Keratinocyte (primary cell): ENCODE measurements around the gene FRY. TPM values are rescaled to one million over a fixed set of nuclear protein-coding genes. Genes with fewer than 3 reads are reported as not detected.

Source experiments
- DNase-seq: peaks from one replicate; pipeline ENCODE4 v3.0.0-alpha.2; 2011; ENCODE audit warnings: low read depth, missing footprints, low spot score
- FAIRE-seq: peaks from 2 replicates; lab custom pipeline; 2011; peaks lifted over from hg19 to GRCh38; lab: Jason Lieb, UNC
- H2AFZ ChIP-seq: 2 replicates; pipeline ENCODE4 v1.6.0; 2012; ENCODE audit warnings: low read length, control low read depth, inconsistent platforms; ENCODE audit not compliant: control insufficient read depth
- H3K27ac ChIP-seq: 2 replicates; pipeline ENCODE4 v1.5.1; 2011; ENCODE audit warnings: low read length; ENCODE audit not compliant: control insufficient read depth, insufficient read depth
- H3K27me3 ChIP-seq: 3 replicates; pipeline ENCODE4 v1.6.0; 2011; ENCODE audit warnings: low read length; ENCODE audit not compliant: control insufficient read depth, insufficient read depth; ENCODE audit errors: extremely low read depth
- H3K36me3 ChIP-seq, 2 experiments: 2 replicates in 1 of 2; 3 replicates in 1 of 2; pipeline ENCODE4 v1.5.1; 2011; ENCODE audit warnings: low read length in 2 of 2, mild to moderate bottlenecking in 1 of 2; ENCODE audit not compliant: control insufficient read depth in 2 of 2, insufficient read depth in 2 of 2; ENCODE audit errors: extremely low read depth in 1 of 2
- H3K4me1 ChIP-seq: 3 replicates; pipeline ENCODE4 v1.5.1; 2011; ENCODE audit warnings: low read length; ENCODE audit not compliant: control insufficient read depth, insufficient read depth; ENCODE audit errors: extremely low read depth
- H3K4me2 ChIP-seq: 3 replicates; pipeline ENCODE4 v1.6.0; 2011; ENCODE audit warnings: low read depth, low read length; ENCODE audit not compliant: control insufficient read depth, insufficient read depth; ENCODE audit errors: extremely low read depth
- H3K4me3 ChIP-seq, 3 experiments: fragments of 200-600 bp in 1 of 3; sonication (generic) in 1 of 3; 2 replicates in 2 of 3; 3 replicates in 1 of 3; pipeline ENCODE4 v1.5.1; 2011 to 2016; ENCODE audit warnings: low read length in 3 of 3, mild to moderate bottlenecking in 3 of 3, control low read depth in 2 of 3, inconsistent platforms in 1 of 3, low read depth in 1 of 3, mixed read lengths in 1 of 3, mixed run types in 1 of 3, moderate library complexity in 1 of 3; ENCODE audit not compliant: control insufficient read depth in 2 of 3, insufficient read depth in 2 of 3; ENCODE audit errors: extremely low read depth in 1 of 3
- H3K79me2 ChIP-seq: 2 replicates; pipeline ENCODE4 v1.6.0; 2012; ENCODE audit warnings: low read length; ENCODE audit not compliant: control insufficient read depth, insufficient read depth
- H3K9ac ChIP-seq: 3 replicates; pipeline ENCODE4 v1.6.0; 2011; ENCODE audit warnings: low read length; ENCODE audit not compliant: control insufficient read depth, insufficient read depth; ENCODE audit errors: extremely low read depth
- H3K9me1 ChIP-seq: 3 replicates; pipeline ENCODE4 v1.6.0; 2011; ENCODE audit warnings: low read length; ENCODE audit not compliant: control insufficient read depth, insufficient read depth; ENCODE audit errors: extremely low read depth
- H3K9me3 ChIP-seq: 2 replicates; pipeline ENCODE4 v1.5.1; 2012; ENCODE audit warnings: low read depth, low read length; ENCODE audit not compliant: control insufficient read depth
- H4K20me1 ChIP-seq: 3 replicates; pipeline ENCODE4 v1.6.0; 2011; ENCODE audit warnings: low read length; ENCODE audit not compliant: control insufficient read depth, insufficient read depth; ENCODE audit errors: extremely low read depth
- CTCF ChIP-seq, 3 experiments: IDR thresholded peaks in 1 of 3; conservative IDR thresholded peaks in 1 of 3; optimal IDR thresholded peaks in 1 of 3; 2 replicates in 2 of 3; 3 replicates in 1 of 3; pipeline versions ENCODE3 to v1.5.1; 2011; ENCODE audit warnings: low read length in 3 of 3, mild to moderate bottlenecking in 3 of 3, moderate library complexity in 2 of 3, control low read depth in 1 of 3, inconsistent platforms in 1 of 3; ENCODE audit not compliant: insufficient read depth in 2 of 3; ENCODE audit errors: extremely low read depth in 1 of 3
- EZH2 ChIP-seq: IDR thresholded peaks from one replicate; pipeline ENCODE4 v1.6.1; 2012; ENCODE audit warnings: inconsistent platforms, mild to moderate bottlenecking, low read length, moderate library complexity
- dilution Hi-C: fragments of 300-500 bp; cut with MboI; formaldehyde crosslinking; loops from one replicate; pipeline ENCODE4 v1.7.0; 2020; ENCODE audit warnings: low sequenced_read_pairs; ENCODE audit not compliant: extremely low pct_ligation_motif_present
- polyA plus RNA-seq, 5 experiments: library from polyadenylated mRNA; depleted of rRNA in 3 of 5; stranded (reverse) in 3 of 5; stranded (forward) in 1 of 5; unstranded in 1 of 5; fragments of >200 nt; gene quantifications; 1 replicate in 1 of 5; 2 replicates in 3 of 5; 3 replicates in 1 of 5; pipeline versions ENCODE4 v1.2.1 to v1.2.3, GENCODE V29; 2011 to 2012; ENCODE audit warnings: missing spikeins in 2 of 5, low read depth in 1 of 5, low replicate concordance in 1 of 5

The FRY gene
- polyA plus RNA-seq, 1 donor (not counting 4 experiments of a cell fraction or from before 2014, with no cell fraction given), result 0.80 TPM

- dilution Hi-C loops, result no loop called here
- no peaks in the 10 kb centered on the region for H3K4me1 ChIP-seq
- no peaks in the 10 kb centered on the region for H3K9me1 ChIP-seq
- FAIRE-seq, result no peak
- no peaks in the 10 kb centered on the region for H3K27me3 ChIP-seq
- no peak for TF ChIP-seq CTCF (optimal IDR thresholded peaks at IDR 0.05 in 1 of 3, IDR thresholded peaks at IDR 0.05 in 1 of 3, conservative IDR thresholded peaks at IDR 0.05 in 1 of 3; ENCODE audit: extremely low read depth in 1 of 3, insufficient read depth in 2 of 3, low read length in 3 of 3)
- no peak for TF ChIP-seq EZH2
- H3K9me3 ChIP-seq, result no peaks in the 10 kb centered on the region
- H3K36me3 ChIP-seq, result no peaks in the 10 kb centered on the region
- no peak overlapping the region for H2AFZ ChIP-seq
- no peaks in the 10 kb centered on the region for H4K20me1 ChIP-seq
- no peak overlapping the region for H3K27ac ChIP-seq
- DNase-seq, result no peak
- H3K9ac ChIP-seq, result no peak overlapping the region
- no peak overlapping the region for H3K4me3 ChIP-seq
- H3K79me2 ChIP-seq, result no peaks in the 10 kb centered on the region
- no peak overlapping the region for H3K4me2 ChIP-seq
Measured at GRCh38 chr13:32067149-32067961, 35.8 kb downstream of the FRY start.

GRCh38 chr13:32068255-32068654 is 36.7 kb downstream of the FRY start:
- Histone ChIP-seq H3K9me1 (no peaks in the 10 kb centered on the region), H3K79me2 (no peaks in the 10 kb centered on the region), H3K27ac (no peak overlapping the region), H3K27me3 (no peaks in the 10 kb centered on the region), H3K36me3 (no peaks in the 10 kb centered on the region), H3K4me1 (no peaks in the 10 kb centered on the region), H4K20me1 (no peaks in the 10 kb centered on the region), H3K9ac (no peak overlapping the region), H2AFZ (no peak overlapping the region), H3K9me3 (no peaks in the 10 kb centered on the region), H3K4me3 (no peak overlapping the region), H3K4me2 (no peak overlapping the region)
- DNase-seq (no peak), FAIRE-seq (no peak)
- dilution Hi-C loops, result no loop called here
- TF ChIP-seq EZH2 (no peak), CTCF (optimal IDR thresholded peaks at IDR 0.05 in 1 of 3, IDR thresholded peaks at IDR 0.05 in 1 of 3, conservative IDR thresholded peaks at IDR 0.05 in 1 of 3; ENCODE audit: extremely low read depth in 1 of 3, insufficient read depth in 2 of 3, low read length in 3 of 3) (no peak)
